Hepatocyte (in vitro differentiated cells): ENCODE measurements around the gene LSAMP. TPM values are rescaled to one million over a fixed set of nuclear protein-coding genes. Genes with fewer than 3 reads are reported as not detected.
"Not testable (repeated sequence)": the region's sequence is repeated elsewhere in the genome, so short reads cannot be mapped to it uniquely, and the experiment has no call there.

Experiments used
- DNase-seq: peaks from one replicate; pipeline ENCODE4 v3.0.0-alpha.2; 2016; ENCODE audit warnings: low spot score
- H2AFZ ChIP-seq: fragments of 200-600 bp; sonication (generic); 2 replicates; pipeline ENCODE4 v1.6.0; 2016; ENCODE audit warnings: antibody characterized with exemption, mild to moderate bottlenecking
- H3K27ac ChIP-seq: fragments of 200-600 bp; sonication (generic); 2 replicates; pipeline ENCODE4 v1.5.1; 2016; ENCODE audit warnings: mild to moderate bottlenecking
- H3K27me3 ChIP-seq: fragments of 200-600 bp; sonication (generic); 2 replicates; pipeline ENCODE4 v1.6.1; 2016
- H3K36me3 ChIP-seq: fragments of 200-600 bp; sonication (generic); replicated peaks from 2 replicates; pipeline ENCODE4 v1.5.1; 2016; ENCODE audit warnings: low read depth; ENCODE audit not compliant: insufficient read depth
- H3K4me1 ChIP-seq: fragments of 200-600 bp; sonication (generic); 2 replicates; pipeline ENCODE4 v1.5.1; 2016; ENCODE audit warnings: mild to moderate bottlenecking, moderate library complexity; ENCODE audit not compliant: insufficient read depth
- H3K4me2 ChIP-seq: fragments of 200-600 bp; sonication (generic); 2 replicates; pipeline ENCODE4 v1.6.0; 2016
- H3K4me3 ChIP-seq: fragments of 200-600 bp; sonication (generic); 2 replicates; pipeline ENCODE4 v1.5.1; 2016; ENCODE audit warnings: mild to moderate bottlenecking
- H3K79me2 ChIP-seq: fragments of 200-600 bp; sonication (generic); 2 replicates; pipeline ENCODE4 v1.6.0; 2017; ENCODE audit warnings: mild to moderate bottlenecking
- H3K9me2 ChIP-seq: fragments of 200-600 bp; sonication (generic); replicated peaks from 2 replicates; pipeline ENCODE4 v1.6.0; 2017; ENCODE audit warnings: mild to moderate bottlenecking; ENCODE audit not compliant: insufficient read depth
- H3K9me3 ChIP-seq: fragments of 200-600 bp; sonication (generic); 2 replicates; pipeline ENCODE4 v1.5.1; 2016; ENCODE audit warnings: low read depth, mild to moderate bottlenecking
- H4K20me1 ChIP-seq: fragments of 200-600 bp; sonication (generic); 2 replicates; pipeline ENCODE4 v1.6.0; 2016; ENCODE audit warnings: mild to moderate bottlenecking; ENCODE audit not compliant: insufficient read depth, poor library complexity, severe bottlenecking
- EZH2 ChIP-seq: fragments of 200-600 bp; sonication (generic); IDR thresholded peaks from 2 replicates; pipeline ENCODE4 v1.6.1; 2016; ENCODE audit warnings: antibody characterized with exemption, mild to moderate bottlenecking, borderline replicate concordance
- EZH2phosphoT487 ChIP-seq: fragments of 200-600 bp; sonication (generic); IDR thresholded peaks from one replicate; pipeline ENCODE4 v1.6.1; 2018; ENCODE audit warnings: antibody characterized with exemption, mild to moderate bottlenecking, low read depth, moderate library complexity; ENCODE audit not compliant: unreplicated experiment, severe bottlenecking
- WGBS: methylation state at CpG from one replicate; pipeline ENCODE4 v1.1.6; 2016; ENCODE audit warnings: low lambda C conversion rate; ENCODE audit errors: missing lambda C conversion rate; 5-methylcytosine and 5-hydroxymethylcytosine counted together
- polyA plus RNA-seq: library from polyadenylated mRNA; unstranded; fragments of >200 nt; fragmentation: Nextera tagmentation; extraction: Ambion mirVana; gene quantifications from 2 replicates; pipeline ENCODE4 v1.2.1, GENCODE V29; 2016
- total RNA-seq: library from RNA; depleted of rRNA; stranded (reverse); fragments of >200 nt; gene quantifications from 2 replicates; pipeline ENCODE4 v1.2.3, GENCODE V29; 2014
- TF ChIP-seq, protein P1 (sequence below): fragments of 200-600 bp; sonication (generic); IDR thresholded peaks from 2 replicates; pipeline ENCODE4 v1.5.1; 2016; ENCODE audit warnings: antibody characterized with exemption, mild to moderate bottlenecking; ENCODE audit not compliant: poor library complexity

The LSAMP gene
- total and polyA plus RNA-seq, 2 experiments from 2014 or later, result 15.1 to 22.3 TPM

- Histone ChIP-seq H3K9me2 (no peaks in the 10 kb centered on the region), H3K27ac (peak overlapping the region; percentile 98), H3K4me2 (peak overlapping the region; percentile 89), H3K36me3 (no peaks in the 10 kb centered on the region), H4K20me1 (no peaks in the 10 kb centered on the region), H3K4me3 (peak overlapping the region; percentile 9), H2AFZ (peak overlapping the region; percentile 39), H3K27me3 (no peaks in the 10 kb centered on the region), H3K4me1 (peaks cover 3% of the 10 kb centered on the region), H3K9me3 (no peaks in the 10 kb centered on the region), H3K79me2 (no peaks in the 10 kb centered on the region)
- TF ChIP-seq EZH2, result no peak
- TF ChIP-seq EZH2phosphoT487, result no peak
- TF ChIP-seq, protein P1, sequence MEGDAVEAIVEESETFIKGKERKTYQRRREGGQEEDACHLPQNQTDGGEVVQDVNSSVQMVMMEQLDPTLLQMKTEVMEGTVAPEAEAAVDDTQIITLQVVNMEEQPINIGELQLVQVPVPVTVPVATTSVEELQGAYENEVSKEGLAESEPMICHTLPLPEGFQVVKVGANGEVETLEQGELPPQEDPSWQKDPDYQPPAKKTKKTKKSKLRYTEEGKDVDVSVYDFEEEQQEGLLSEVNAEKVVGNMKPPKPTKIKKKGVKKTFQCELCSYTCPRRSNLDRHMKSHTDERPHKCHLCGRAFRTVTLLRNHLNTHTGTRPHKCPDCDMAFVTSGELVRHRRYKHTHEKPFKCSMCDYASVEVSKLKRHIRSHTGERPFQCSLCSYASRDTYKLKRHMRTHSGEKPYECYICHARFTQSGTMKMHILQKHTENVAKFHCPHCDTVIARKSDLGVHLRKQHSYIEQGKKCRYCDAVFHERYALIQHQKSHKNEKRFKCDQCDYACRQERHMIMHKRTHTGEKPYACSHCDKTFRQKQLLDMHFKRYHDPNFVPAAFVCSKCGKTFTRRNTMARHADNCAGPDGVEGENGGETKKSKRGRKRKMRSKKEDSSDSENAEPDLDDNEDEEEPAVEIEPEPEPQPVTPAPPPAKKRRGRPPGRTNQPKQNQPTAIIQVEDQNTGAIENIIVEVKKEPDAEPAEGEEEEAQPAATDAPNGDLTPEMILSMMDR, result no peak
- 11% methylated on average over 10 of the region's 11 CpGs for WGBS
- DNase-seq, result peak; percentile 32
Observed at GRCh38 chr3:115784739-115785536, 660.3 kb downstream of the LSAMP start.

DNA sequence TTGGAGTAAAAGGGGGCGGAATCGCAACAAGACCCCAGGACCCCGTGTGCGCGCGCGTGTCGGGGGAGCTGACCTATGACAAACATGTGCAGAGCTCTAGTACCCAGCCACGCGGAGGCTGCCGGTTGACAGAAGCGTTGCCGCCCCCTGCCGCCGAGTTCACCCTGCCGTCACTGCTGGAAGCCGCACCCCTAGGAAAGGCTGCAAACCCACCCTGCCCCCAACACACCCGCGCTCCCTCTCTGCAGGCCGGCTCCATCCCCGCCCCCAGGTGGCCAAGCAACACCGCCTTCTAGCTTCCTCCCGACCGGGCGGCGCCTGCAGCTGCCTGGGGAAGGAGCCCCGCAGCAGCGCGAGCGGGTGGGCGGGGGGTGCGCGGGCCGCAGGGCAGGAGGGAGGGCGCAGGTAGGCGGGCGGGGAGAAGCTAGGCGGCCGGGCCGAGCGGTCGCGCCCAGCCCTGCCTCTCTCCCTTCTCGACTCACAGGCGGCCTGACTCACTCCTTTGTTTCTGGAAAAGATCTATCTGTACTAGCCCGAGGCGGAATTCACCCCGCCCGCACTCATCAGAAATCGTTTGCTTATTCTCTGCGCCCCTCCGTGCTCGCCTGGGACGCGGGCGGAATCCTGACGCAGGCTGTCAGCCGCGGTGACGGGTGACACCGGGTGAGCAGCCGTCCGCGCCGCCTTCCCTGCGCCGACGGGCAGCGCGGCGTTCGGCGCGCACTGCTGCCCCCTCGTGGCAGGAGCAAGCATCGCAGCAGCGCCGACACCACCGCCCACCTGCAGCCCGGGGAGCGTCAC, 661.1 kb downstream of the LSAMP start:
- TF ChIP-seq, protein P1, result peak; percentile 98
- TF ChIP-seq EZH2 (no peak), EZH2phosphoT487 (no peak)
- Histone ChIP-seq H3K4me1 (peaks cover 3% of the 10 kb centered on the region), H3K27ac (peak overlapping the region; percentile 98), H3K4me3 (peak overlapping the region; percentile 73), H3K9me2 (no peaks in the 10 kb centered on the region), H3K36me3 (no peaks in the 10 kb centered on the region), H4K20me1 (no peaks in the 10 kb centered on the region), H3K9me3 (no peaks in the 10 kb centered on the region), H3K4me2 (peak overlapping the region; percentile 89), H2AFZ (peak overlapping the region; percentile 91), H3K27me3 (no peaks in the 10 kb centered on the region), H3K79me2 (no peaks in the 10 kb centered on the region)
- DNase-seq, result peak; percentile 97
- WGBS, result under 1% methylated on average over 49 of the region's 81 CpGs

DNA sequence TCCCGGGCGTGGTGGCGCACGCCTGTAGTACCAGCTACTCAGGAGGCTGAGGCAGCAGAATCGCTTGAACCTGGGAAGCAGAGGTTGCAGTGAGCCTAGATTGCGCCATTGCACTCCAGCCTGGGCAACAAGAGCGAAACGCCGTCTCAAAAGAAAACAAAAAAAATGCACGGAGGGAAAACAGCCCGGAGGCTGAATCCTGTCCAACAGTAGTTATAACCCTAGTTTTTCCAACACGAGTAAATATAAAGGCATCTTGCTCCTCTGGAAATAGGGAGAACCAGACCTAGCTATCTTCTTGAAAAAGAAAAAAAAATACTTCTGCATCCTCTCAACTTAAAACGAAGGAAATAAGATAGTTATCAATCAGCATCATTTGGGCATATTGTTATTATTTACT, 661.9 kb downstream of the LSAMP start:
- not testable (repeated sequence) for H3K79me2 ChIP-seq, H3K27me3 ChIP-seq, H3K9me3 ChIP-seq, DNase-seq, H3K36me3 ChIP-seq, H3K4me1 ChIP-seq, H3K9me2 ChIP-seq, H4K20me1 ChIP-seq
- WGBS, result 78% methylated on average over 13 of the region's 13 CpGs
- Histone ChIP-seq H2AFZ (peak overlapping the region; percentile 84), H3K27ac (peak overlapping the region; percentile 98), H3K4me3 (peak overlapping the region; percentile 51), H3K4me2 (peak overlapping the region; percentile 89)

DNA sequence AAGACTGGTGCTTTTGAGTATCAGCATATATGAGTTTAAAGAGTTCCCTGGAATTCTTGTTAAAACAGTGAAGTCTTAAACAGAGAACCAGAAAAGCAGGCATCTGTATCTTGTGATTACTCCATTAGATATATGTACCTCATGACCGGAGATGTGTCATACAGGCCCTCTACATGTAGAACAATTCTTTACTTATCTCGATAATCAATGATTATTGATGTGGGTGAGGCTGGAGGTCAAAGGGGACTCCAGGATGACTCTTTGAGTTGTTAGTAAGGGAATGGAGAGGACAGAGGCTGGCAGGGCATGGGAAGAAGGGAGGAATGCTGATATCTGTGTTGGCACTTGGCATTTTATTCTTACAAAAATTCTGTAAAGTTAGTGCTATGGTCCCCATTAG, 666.3 kb downstream of the LSAMP start:
- H3K79me2 ChIP-seq, result no peaks in the 10 kb centered on the region
- H4K20me1 ChIP-seq, result no peaks in the 10 kb centered on the region
- no peak for DNase-seq
- H3K9me2 ChIP-seq, result no peaks in the 10 kb centered on the region
- no peak overlapping the region for H2AFZ ChIP-seq
- no peaks in the 10 kb centered on the region for H3K36me3 ChIP-seq
- H3K4me2 ChIP-seq, result no peak overlapping the region
- no peak overlapping the region for H3K4me3 ChIP-seq
- H3K9me3 ChIP-seq, result no peaks in the 10 kb centered on the region
- no peaks in the 10 kb centered on the region for H3K4me1 ChIP-seq
- no peaks in the 10 kb centered on the region for H3K27me3 ChIP-seq
- WGBS, result 60% methylated on average over 2 of the region's 2 CpGs
- no peak overlapping the region for H3K27ac ChIP-seq
- TF ChIP-seq EZH2phosphoT487, result no peak
- TF ChIP-seq EZH2, result no peak
- TF ChIP-seq, protein P1, result no peak
